Nephron (organoid): ENCODE results near the gene ELAC2.
A peak's percentile ranks its signal among the peaks of the same experiment; 100 is the strongest.

Experiments
- H3K27ac Mint-ChIP-seq, 3 experiments: 2 replicates each; pipeline ENCODE4 v1.8.0; 2020; ENCODE audit warnings: mixed read lengths in 3 of 3, mild to moderate bottlenecking in 2 of 3, moderate library complexity in 1 of 3
- H3K27me3 Mint-ChIP-seq: 2 replicates; pipeline ENCODE4 v1.8.0; 2021; ENCODE audit warnings: low read depth, mild to moderate bottlenecking, moderate library complexity, mixed read lengths
- H3K36me3 Mint-ChIP-seq: 2 replicates; pipeline ENCODE4 v1.8.0; 2020; ENCODE audit warnings: low read depth, mixed read lengths
- H3K4me1 Mint-ChIP-seq: 2 replicates; pipeline ENCODE4 v1.8.0; 2020; ENCODE audit warnings: mixed read lengths
- H3K4me3 Mint-ChIP-seq, 3 experiments: 2 replicates each; pipeline ENCODE4 v1.8.0; 2020; ENCODE audit warnings: mild to moderate bottlenecking in 3 of 3, mixed read lengths in 3 of 3, moderate library complexity in 2 of 3
- H3K9me3 Mint-ChIP-seq: 2 replicates; pipeline ENCODE4 v1.8.0; 2020; ENCODE audit warnings: mixed read lengths
- TF ChIP-seq, protein P1 (sequence below), 3 experiments: fragments of 200-600 bp; sonication (generic); IDR thresholded peaks; one replicate each; pipeline ENCODE4 v1.5.0; 2021; ENCODE audit warnings: antibody characterized with exemption in 3 of 3; ENCODE audit not compliant: unreplicated experiment in 3 of 3

Gene ELAC2, protein sequence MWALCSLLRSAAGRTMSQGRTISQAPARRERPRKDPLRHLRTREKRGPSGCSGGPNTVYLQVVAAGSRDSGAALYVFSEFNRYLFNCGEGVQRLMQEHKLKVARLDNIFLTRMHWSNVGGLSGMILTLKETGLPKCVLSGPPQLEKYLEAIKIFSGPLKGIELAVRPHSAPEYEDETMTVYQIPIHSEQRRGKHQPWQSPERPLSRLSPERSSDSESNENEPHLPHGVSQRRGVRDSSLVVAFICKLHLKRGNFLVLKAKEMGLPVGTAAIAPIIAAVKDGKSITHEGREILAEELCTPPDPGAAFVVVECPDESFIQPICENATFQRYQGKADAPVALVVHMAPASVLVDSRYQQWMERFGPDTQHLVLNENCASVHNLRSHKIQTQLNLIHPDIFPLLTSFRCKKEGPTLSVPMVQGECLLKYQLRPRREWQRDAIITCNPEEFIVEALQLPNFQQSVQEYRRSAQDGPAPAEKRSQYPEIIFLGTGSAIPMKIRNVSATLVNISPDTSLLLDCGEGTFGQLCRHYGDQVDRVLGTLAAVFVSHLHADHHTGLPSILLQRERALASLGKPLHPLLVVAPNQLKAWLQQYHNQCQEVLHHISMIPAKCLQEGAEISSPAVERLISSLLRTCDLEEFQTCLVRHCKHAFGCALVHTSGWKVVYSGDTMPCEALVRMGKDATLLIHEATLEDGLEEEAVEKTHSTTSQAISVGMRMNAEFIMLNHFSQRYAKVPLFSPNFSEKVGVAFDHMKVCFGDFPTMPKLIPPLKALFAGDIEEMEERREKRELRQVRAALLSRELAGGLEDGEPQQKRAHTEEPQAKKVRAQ

DNA sequence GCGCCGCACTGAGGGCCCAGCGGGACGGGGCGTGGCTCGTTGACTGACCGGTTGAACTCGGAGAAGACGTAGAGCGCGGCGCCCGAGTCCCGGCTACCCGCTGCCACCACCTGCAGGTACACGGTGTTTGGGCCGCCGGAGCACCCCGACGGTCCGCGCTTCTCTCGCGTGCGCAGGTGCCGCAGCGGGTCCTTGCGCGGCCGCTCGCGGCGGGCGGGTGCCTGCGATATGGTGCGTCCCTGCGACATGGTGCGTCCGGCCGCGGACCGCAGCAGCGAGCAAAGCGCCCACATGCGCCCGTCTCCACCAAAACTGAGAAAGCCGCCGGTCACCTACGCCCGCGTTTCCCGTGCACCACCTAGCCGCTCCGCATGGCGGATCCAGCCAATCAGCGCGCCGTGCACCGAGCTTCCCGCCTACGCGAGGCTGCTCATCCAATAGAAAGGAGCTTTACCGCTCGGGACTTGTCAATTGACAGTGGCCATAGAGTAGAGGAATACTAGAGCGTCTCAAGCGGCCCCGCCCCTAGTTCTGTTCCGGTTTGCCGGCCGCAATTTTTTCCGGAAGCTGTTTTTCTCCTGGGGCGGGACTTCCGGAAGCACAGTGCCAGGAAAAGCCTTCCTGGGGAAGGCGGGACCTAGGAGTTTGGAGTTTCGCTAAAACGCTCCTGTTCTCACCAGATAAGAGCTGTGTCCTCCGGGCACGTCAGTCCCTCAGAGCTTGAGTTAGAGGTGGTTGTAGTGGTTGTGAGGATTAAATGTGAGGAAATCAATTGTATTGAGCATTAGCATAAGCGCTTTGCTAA is at the start of gene ELAC2:
Gene ELAC2, minus strand, starts transcription at position 373 of the 805 bp plus-strand sequence. Its CDS starts 80 bp downstream, at position 293.
- Mint-ChIP-seq H3K4me3 (peak within 1 kb of the TSS; percentile 92 to 99 (median 98)), H3K36me3 (peaks cover 28% of the 10 kb centered on the region), H3K27ac (peak within 1 kb of the TSS; percentile 95 to 99 (median 98)), H3K9me3 (no peaks in the 10 kb centered on the region), H3K27me3 (no peaks in the 10 kb centered on the region), H3K4me1 (peaks cover 12% of the 10 kb centered on the region)
- TF ChIP-seq, protein P1, sequence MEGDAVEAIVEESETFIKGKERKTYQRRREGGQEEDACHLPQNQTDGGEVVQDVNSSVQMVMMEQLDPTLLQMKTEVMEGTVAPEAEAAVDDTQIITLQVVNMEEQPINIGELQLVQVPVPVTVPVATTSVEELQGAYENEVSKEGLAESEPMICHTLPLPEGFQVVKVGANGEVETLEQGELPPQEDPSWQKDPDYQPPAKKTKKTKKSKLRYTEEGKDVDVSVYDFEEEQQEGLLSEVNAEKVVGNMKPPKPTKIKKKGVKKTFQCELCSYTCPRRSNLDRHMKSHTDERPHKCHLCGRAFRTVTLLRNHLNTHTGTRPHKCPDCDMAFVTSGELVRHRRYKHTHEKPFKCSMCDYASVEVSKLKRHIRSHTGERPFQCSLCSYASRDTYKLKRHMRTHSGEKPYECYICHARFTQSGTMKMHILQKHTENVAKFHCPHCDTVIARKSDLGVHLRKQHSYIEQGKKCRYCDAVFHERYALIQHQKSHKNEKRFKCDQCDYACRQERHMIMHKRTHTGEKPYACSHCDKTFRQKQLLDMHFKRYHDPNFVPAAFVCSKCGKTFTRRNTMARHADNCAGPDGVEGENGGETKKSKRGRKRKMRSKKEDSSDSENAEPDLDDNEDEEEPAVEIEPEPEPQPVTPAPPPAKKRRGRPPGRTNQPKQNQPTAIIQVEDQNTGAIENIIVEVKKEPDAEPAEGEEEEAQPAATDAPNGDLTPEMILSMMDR (IDR thresholded peaks at IDR 0.05; ENCODE audit: unreplicated experiment in 3 of 3) = no peak

DNA sequence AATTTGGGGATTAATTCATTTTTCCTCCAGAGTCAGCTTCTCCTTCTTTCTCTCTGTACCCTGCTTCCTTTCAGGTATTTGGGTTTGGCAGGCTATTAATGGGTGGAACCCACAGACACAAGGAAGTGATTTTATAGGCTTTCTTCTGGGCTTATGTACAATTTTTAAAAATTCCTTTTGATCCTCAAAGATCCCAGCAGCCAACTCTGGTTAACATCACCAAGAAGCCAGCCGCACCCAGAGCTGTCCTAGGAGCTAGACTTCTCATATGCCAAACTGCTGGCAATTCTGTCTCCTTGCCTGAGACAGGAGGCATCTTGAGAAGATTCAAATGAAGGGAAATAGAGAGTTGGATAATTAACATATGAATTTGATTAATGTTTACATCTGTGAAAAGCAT is 47.2 kb upstream of the ELAC2 start:
- no peaks in the 10 kb centered on the region for H3K36me3 Mint-ChIP-seq
- H3K4me1 Mint-ChIP-seq = no peaks in the 10 kb centered on the region
- H3K4me3 Mint-ChIP-seq = no peak overlapping the region
- H3K9me3 Mint-ChIP-seq = peaks cover 8% of the 10 kb centered on the region
- TF ChIP-seq, protein P1 (IDR thresholded peaks at IDR 0.05; ENCODE audit: unreplicated experiment in 3 of 3) = no peak
- peaks cover 17% of the 10 kb centered on the region for H3K27me3 Mint-ChIP-seq
- no peak overlapping the region for H3K27ac Mint-ChIP-seq

DNA sequence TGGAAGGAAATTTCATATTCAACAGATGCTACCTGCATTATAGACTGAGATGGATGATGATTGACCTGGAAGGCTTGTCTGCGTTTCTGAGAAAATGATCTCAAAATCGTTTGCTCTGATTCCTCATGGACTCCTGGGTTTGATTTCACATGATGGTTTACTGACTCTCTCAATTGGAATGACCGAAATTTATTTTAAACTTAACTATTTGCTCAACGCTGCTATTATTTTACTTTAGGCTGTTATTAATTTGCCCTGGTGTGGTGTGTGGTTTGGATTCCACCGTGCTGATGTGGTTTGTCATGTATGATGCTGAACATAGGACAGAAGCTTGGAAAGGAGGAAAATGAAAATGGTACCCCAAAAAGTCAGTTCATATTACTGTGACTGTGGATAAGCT is 37.3 kb upstream of the ELAC2 start:
- no peak overlapping the region for H3K4me3 Mint-ChIP-seq
- TF ChIP-seq, protein P1 (IDR thresholded peaks at IDR 0.05; ENCODE audit: unreplicated experiment in 3 of 3) = no peak
- no peaks in the 10 kb centered on the region for H3K36me3 Mint-ChIP-seq

DNA sequence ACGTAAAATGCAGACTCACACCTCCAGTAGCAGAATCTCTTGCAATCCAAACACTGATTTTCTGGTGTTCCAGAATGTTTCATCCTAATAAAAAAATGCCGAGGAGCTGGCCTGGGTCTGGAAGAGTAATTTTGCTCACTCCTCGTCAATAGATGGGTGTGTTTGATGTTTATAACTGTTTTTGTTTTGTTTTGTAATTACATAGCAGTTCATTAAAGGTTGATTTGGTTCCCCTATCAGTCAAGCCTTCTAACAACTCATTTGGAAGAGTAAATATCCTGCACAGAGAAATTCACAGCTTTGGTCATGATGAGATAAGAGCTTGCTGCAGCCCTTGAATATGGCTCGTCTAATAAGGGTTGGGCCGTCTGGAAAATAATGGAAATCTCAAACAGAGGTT is 36.8 kb upstream of the ELAC2 start:
- Mint-ChIP-seq H3K9me3 (no peaks in the 10 kb centered on the region), H3K4me3 (no peak overlapping the region), H3K27ac (no peak overlapping the region), H3K27me3 (peaks cover 5% of the 10 kb centered on the region), H3K36me3 (no peaks in the 10 kb centered on the region), H3K4me1 (no peaks in the 10 kb centered on the region)
- TF ChIP-seq, protein P1 (IDR thresholded peaks at IDR 0.05; ENCODE audit: unreplicated experiment in 3 of 3) = no peak

More for the DNA sequence above, 37.3 kb upstream of the ELAC2 start:
- no peaks in the 10 kb centered on the region for H3K9me3 Mint-ChIP-seq
- no peaks in the 10 kb centered on the region for H3K4me1 Mint-ChIP-seq
- H3K27ac Mint-ChIP-seq = no peak overlapping the region
- peaks cover 5% of the 10 kb centered on the region for H3K27me3 Mint-ChIP-seq

DNA sequence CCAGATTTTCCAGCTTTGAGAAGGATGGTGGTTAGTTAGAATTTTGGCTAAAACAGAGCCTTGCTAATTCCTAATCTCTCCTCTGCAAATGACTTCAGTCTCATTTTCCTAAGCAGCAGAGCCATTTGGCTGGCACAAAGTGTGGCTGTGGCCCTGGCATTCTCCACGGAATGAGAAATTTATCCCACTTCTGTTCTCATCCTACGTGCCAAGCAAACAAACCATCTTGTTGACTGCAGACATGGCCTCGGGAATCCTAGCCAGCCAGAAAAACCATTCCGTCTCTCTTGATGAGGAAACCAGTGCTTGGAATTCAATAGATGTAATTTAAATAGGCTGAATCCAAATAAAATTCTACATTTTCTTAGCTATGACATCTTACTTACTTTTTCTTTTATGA is 34.1 kb upstream of the ELAC2 start:
- H3K36me3 Mint-ChIP-seq = no peaks in the 10 kb centered on the region

More for the DNA sequence above, 34.1 kb upstream of the ELAC2 start:
- Mint-ChIP-seq H3K27me3 (peaks cover 9% of the 10 kb centered on the region), H3K4me3 (no peak overlapping the region), H3K27ac (no peak overlapping the region), H3K4me1 (no peaks in the 10 kb centered on the region), H3K9me3 (no peaks in the 10 kb centered on the region)
- TF ChIP-seq, protein P1 (IDR thresholded peaks at IDR 0.05; ENCODE audit: unreplicated experiment in 3 of 3) = no peak
